OCI-LY3 (cell line): ENCODE data around the gene KIF23.

Experiments
- CTCF ChIP-seq: fragments of 200-600, 300-600 bp; sonication (generic); IDR thresholded peaks from 2 replicates; pipeline ENCODE4 v1.5.1; 2014; ENCODE audit warnings: antibody characterized with exemption, low read length, low read depth
- EZH2phosphoT487 ChIP-seq: fragments of 200-600 bp; shearing (Covaris generic); IDR thresholded peaks from 2 replicates; pipeline ENCODE4 v1.6.1; 2018; ENCODE audit warnings: antibody characterized with exemption, mixed run types, low read depth

- no peak for TF ChIP-seq CTCF
- no peak for TF ChIP-seq EZH2phosphoT487
Measured at GRCh38 chr15:69412274-69412673, 1.9 kb upstream of the KIF23 start.
